Gastroesophageal sphincter (tissue), 4 donors: ENCODE data around the gene ZFHX2. TPM values are rescaled to one million over a fixed set of nuclear protein-coding genes. Genes with fewer than 3 reads are reported as not detected.

Experiments
- ATAC-seq: fragments of 150-250 bp; one replicate; pipeline ENCODE4 v1.9.1; 2016; ENCODE audit warnings: mild to moderate bottlenecking, moderate library complexity
- H3K27ac ChIP-seq, 4 donors: fragments of 200-600 bp; sonication (generic) in 3 of 4; 1 replicate in 3 of 4; 2 replicates in 1 of 4; pipeline ENCODE4 v1.5.1; 2016 to 2019
- H3K27me3 ChIP-seq: fragments of 200-600 bp; sonication (generic); one replicate; pipeline ENCODE4 v1.5.1; 2019
- H3K36me3 ChIP-seq, 2 donors: fragments of 200-600 bp; sonication (generic); one replicate each; pipeline ENCODE4 v1.5.1; 2019; ENCODE audit warnings: control low read depth in 1 of 2
- H3K4me1 ChIP-seq, 3 donors: fragments of 200-600 bp; sonication (generic); 1 replicate in 2 of 3; 2 replicates in 1 of 3; pipeline ENCODE4 v1.5.1; 2016 to 2019; ENCODE audit warnings: control low read depth in 2 of 3
- H3K4me3 ChIP-seq, 2 donors: fragments of 200-600 bp; sonication (generic); one replicate each; pipeline ENCODE4 v1.5.1; 2019; ENCODE audit warnings: mild to moderate bottlenecking in 1 of 2, moderate library complexity in 1 of 2
- H3K9me3 ChIP-seq, 3 donors: fragments of 200-600 bp; sonication (generic); one replicate each; pipeline ENCODE4 v1.5.1; 2017 to 2019; ENCODE audit warnings: control low read depth in 2 of 3
- CTCF ChIP-seq, 4 experiments: fragments of 200-600 bp in 2 of 4; fragments of 450-650 bp in 2 of 4; sonication (generic) in 1 of 4; IDR thresholded peaks; one replicate each; pipeline ENCODE4 v1.5.1; 2017 to 2019; ENCODE audit warnings: antibody characterized with exemption in 4 of 4, mild to moderate bottlenecking in 2 of 4, moderate library complexity in 2 of 4
- EP300 ChIP-seq: sonication (generic); formaldehyde crosslinking; IDR thresholded peaks from one replicate; pipeline ENCODE4 v1.6.1; 2017; ENCODE audit warnings: antibody characterized with exemption, mild to moderate bottlenecking
- POLR2A ChIP-seq, 2 donors: fragments of 450-650 bp; IDR thresholded peaks; one replicate each; pipeline ENCODE4 v1.6.1; 2017; ENCODE audit warnings: antibody characterized with exemption in 2 of 2, mild to moderate bottlenecking in 2 of 2, moderate library complexity in 1 of 2
- POLR2AphosphoS5 ChIP-seq: sonication (generic); formaldehyde crosslinking; IDR thresholded peaks from one replicate; pipeline ENCODE4 v1.6.1; 2017; ENCODE audit warnings: antibody characterized with exemption
- WGBS, 2 donors: methylation state at CpG; one replicate each; pipeline ENCODE4 v1.1.5; 2018; ENCODE audit warnings: low coverage in 1 of 2; 5-methylcytosine and 5-hydroxymethylcytosine counted together
- total RNA-seq, 4 donors: library from RNA; depleted of rRNA; stranded (reverse); fragments of >200 nt; gene quantifications; one replicate each; pipeline ENCODE4 v1.1.0, GENCODE V29; 2016

Gene ZFHX2
- total RNA-seq, 4 donors from 2014 or later = 0.13 to 2.5 (median 1.2) TPM

GRCh38 chr14:23494223-23494622 lies 57.3 kb downstream of the ZFHX2 start:
- TF ChIP-seq CTCF (IDR thresholded peaks at IDR 0.05) (no peak), POLR2AphosphoS5 (no peak), POLR2A (IDR thresholded peaks at IDR 0.05) (no peak), EP300 (no peak)
- H3K27me3 ChIP-seq = no peaks in the 10 kb centered on the region
- ATAC-seq = no peak
- H3K36me3 ChIP-seq = peaks cover 0 to 11% of the 10 kb centered on the region in 2 donors
- WGBS, 2 donors = 56 to 90% methylated on average over 1 to 2 of the region's 2 CpGs
- H3K4me1 ChIP-seq = no peaks in the 10 kb centered on the region
- no peak overlapping the region for H3K27ac ChIP-seq
- no peak overlapping the region for H3K4me3 ChIP-seq
- H3K9me3 ChIP-seq = no peaks in the 10 kb centered on the region

- Histone ChIP-seq H3K36me3 (peaks cover 0 to 18% of the 10 kb centered on the region in 2 donors), H3K27me3 (no peaks in the 10 kb centered on the region), H3K4me1 (no peaks in the 10 kb centered on the region), H3K9me3 (no peaks in the 10 kb centered on the region), H3K4me3 (no peak overlapping the region), H3K27ac (no peak overlapping the region)
- ATAC-seq = no peak
- TF ChIP-seq EP300 = no peak
- TF ChIP-seq POLR2AphosphoS5 = no peak
- TF ChIP-seq CTCF (IDR thresholded peaks at IDR 0.05) = no peak
- TF ChIP-seq POLR2A (IDR thresholded peaks at IDR 0.05) = no peak
Observed at GRCh38 chr14:23492618-23493272, 58.8 kb downstream of the ZFHX2 start.

GRCh38 chr14:23487216-23487615 lies 64.3 kb downstream of the ZFHX2 start:
- 63 to 65% methylated on average over 2 of the region's 7 CpGs for WGBS, 2 donors
- Histone ChIP-seq H3K36me3 (peaks cover 0 to 46% of the 10 kb centered on the region in 2 donors), H3K27me3 (no peaks in the 10 kb centered on the region), H3K4me3 (no peak overlapping the region), H3K9me3 (no peaks in the 10 kb centered on the region), H3K4me1 (no peaks in the 10 kb centered on the region), H3K27ac (no peak overlapping the region)
- TF ChIP-seq CTCF (IDR thresholded peaks at IDR 0.05) = no peak
- no peak for TF ChIP-seq POLR2AphosphoS5
- no peak for TF ChIP-seq POLR2A (IDR thresholded peaks at IDR 0.05)
- no peak for TF ChIP-seq EP300
- no peak for ATAC-seq

GRCh38 chr14:23486036-23486435 lies 65.5 kb downstream of the ZFHX2 start:
- Histone ChIP-seq H3K4me1 (no peaks in the 10 kb centered on the region), H3K27me3 (no peaks in the 10 kb centered on the region), H3K4me3 (no peak overlapping the region), H3K36me3 (peaks cover 0 to 47% of the 10 kb centered on the region in 2 donors), H3K9me3 (no peaks in the 10 kb centered on the region), H3K27ac (no peak overlapping the region)
- 60 to 72% methylated on average over 1 to 2 of the region's 2 CpGs for WGBS, 2 donors
- TF ChIP-seq EP300 = no peak
- TF ChIP-seq POLR2A (IDR thresholded peaks at IDR 0.05) = no peak
- no peak for TF ChIP-seq POLR2AphosphoS5
- TF ChIP-seq CTCF (IDR thresholded peaks at IDR 0.05) = no peak
- ATAC-seq = no peak

GRCh38 chr14:23485326-23485725 lies 66.2 kb downstream of the ZFHX2 start:
- Histone ChIP-seq H3K27me3 (no peaks in the 10 kb centered on the region), H3K27ac (no peak overlapping the region), H3K4me1 (no peaks in the 10 kb centered on the region), H3K36me3 (peaks cover 0 to 55% of the 10 kb centered on the region in 2 donors), H3K4me3 (no peak overlapping the region), H3K9me3 (no peaks in the 10 kb centered on the region)
- WGBS, 2 donors = 90 to 100% methylated on average over 2 of the region's 4 CpGs
- TF ChIP-seq CTCF (IDR thresholded peaks at IDR 0.05) (no peak), POLR2A (IDR thresholded peaks at IDR 0.05) (no peak), EP300 (no peak)
- no peak for ATAC-seq
